A673 (cell line): ENCODE data around the gene C1orf198.

Experiments
- CTCF ChIP-seq: fragments of 300-800, 200-600 bp; sonication (generic); conservative IDR thresholded peaks from 2 replicates; pipeline ENCODE4 v1.5.1; 2017; ENCODE audit warnings: low read depth, mild to moderate bottlenecking, antibody characterized with exemption, low read length, moderate library complexity, mixed read lengths
- EZH2 ChIP-seq: fragments of 200-600 bp; sonication (generic); IDR thresholded peaks from 2 replicates; pipeline ENCODE4 v1.6.1; 2017; ENCODE audit warnings: borderline replicate concordance, low read depth, mild to moderate bottlenecking, mixed read lengths, antibody characterized with exemption, low read length; ENCODE audit not compliant: poor library complexity, severe bottlenecking

DNA sequence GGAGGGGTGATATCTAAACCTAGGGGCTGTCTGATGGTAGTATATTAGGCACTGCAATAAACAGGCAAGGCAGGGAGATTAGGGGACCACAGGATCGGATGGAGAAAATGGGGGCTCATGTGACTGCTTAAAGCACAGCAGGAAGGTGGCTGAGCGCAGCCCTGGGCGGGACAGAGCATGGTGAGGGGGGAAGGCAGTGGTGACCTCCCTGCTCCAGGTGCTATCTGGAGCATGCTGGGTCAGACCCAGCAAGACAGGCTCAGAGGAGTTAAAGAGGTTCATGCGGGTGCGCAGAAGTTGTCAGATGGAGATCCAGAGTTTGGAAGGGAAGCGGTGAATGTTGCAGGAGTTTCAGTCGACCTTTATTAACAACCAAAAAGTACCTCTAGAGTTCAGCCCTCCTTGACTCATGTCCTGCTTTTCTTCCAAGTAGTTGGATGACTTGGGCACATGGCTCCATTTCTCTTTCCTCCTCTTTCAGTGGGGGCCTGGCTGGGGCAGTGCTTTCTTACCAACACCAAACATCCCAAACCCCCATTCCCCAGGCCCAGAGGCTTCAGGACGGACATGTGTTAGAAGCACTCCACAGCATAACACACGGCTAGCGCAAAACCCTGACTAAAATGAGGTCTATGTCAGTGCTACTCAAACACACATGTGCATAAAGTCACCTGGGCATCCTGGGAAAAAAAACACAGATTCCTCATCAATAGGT is 79.6 kb downstream of the C1orf198 start:
- TF ChIP-seq CTCF, result no peak
- TF ChIP-seq EZH2, result no peak
